ENCODE measurements around the gene ASMTL. TPM values are rescaled to one million over a fixed set of nuclear protein-coding genes. Genes with fewer than 3 reads are reported as not detected.

ASMTL gene, protein sequence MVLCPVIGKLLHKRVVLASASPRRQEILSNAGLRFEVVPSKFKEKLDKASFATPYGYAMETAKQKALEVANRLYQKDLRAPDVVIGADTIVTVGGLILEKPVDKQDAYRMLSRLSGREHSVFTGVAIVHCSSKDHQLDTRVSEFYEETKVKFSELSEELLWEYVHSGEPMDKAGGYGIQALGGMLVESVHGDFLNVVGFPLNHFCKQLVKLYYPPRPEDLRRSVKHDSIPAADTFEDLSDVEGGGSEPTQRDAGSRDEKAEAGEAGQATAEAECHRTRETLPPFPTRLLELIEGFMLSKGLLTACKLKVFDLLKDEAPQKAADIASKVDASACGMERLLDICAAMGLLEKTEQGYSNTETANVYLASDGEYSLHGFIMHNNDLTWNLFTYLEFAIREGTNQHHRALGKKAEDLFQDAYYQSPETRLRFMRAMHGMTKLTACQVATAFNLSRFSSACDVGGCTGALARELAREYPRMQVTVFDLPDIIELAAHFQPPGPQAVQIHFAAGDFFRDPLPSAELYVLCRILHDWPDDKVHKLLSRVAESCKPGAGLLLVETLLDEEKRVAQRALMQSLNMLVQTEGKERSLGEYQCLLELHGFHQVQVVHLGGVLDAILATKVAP
- 3.4 and 5.3 TPM in 2 replicates for total RNA-seq

DNA sequence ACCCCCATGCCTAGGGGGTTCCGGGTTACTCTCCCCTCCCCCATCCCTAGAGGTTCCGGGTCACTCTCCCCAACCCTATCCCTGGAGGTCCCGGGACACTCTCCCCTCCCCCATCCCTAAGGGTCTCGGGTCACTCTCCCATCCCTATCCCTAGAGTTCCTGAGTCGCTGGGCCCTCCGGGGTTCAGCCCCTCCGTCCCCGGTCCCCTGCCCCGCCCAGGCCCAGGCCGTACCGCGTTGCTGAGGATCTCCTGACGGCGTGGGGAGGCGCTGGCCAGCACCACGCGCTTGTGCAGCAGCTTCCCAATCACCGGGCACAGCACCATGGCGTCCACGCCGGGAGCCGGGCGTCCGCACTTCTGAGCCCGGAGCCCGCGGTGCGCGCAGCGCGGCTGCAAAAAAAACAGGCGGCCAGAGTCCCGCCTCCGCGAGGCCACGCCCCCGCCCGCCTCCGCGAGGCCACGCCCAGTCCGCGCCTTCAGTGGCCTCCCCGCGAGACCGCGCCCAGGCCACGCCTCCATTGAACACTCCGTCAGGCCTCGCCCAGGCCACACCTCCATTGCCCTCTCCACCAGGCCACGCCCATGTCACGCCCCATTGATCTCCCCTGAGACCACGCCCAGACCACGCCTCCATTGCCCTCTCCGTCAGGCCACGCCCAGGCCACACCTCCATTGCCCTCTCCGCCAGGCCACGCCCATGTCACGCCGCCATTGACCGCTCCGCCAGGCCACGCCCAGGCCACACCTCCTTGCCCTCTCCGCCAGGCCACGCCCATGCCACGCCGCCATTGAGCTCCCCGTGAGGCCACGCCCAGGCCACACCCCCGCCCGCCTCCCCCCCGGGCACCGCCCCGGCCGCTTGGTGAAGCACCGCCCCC, at the start of gene ASMTL:
ASMTL (minus strand) TSS at position 394 of the 879 bp plus-strand sequence; CDS start at position 325, 69 bp downstream.

DNA sequence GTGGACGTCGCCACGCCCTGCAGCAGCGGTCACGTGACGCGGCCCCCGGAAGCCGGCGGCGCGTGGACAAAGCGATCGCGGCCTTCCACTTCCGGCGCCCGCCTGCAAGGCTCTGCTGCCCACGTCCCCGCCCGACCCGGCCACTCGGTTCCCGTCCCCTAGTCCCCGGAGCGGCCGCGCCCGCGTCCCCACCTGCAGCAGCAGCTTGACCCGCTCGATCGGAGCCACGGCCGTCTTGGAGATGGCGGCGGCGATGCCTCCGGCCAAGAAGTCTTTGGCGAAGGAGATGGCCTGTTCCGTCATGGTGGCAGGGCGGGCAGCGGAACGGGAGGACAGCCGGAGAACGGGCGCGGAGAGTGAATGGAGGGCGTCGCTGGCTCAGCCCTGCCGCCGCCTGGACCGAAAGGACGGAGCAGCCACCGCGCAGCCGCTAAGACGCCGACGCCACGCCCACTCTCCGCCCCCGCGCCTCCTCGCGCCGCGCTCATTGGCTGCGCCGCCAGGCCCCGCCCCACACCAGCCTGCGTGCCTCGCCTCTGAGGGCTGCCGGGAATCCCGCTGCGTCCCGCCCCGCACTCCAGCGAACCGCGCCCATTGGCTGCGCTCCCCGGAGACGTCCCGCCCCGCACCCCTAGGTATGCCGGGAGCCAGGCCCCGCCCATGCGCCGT, 60.9 kb downstream of the ASMTL start, which contains the start of gene SLC25A6:
SLC25A6 (minus strand) TSS at position 407 of the 669 bp plus-strand sequence; CDS start at position 303, 104 bp downstream.

Other genes with a start within 250 kb of the ASMTL start
- not detected in 2 replicates for gene CRLF2, start 240.3 kb downstream of the ASMTL start, total RNA-seq
- not detected in 2 replicates for gene CSF2RA, start 184.1 kb downstream of the ASMTL start, total RNA-seq
- not detected in 2 replicates for gene IL3RA, start 116.1 kb downstream of the ASMTL start, total RNA-seq
- 207 and 255 TPM in 2 replicates for gene SLC25A6, start 60.8 kb downstream of the ASMTL start, total RNA-seq
- gene P2RY8, start 84.3 kb upstream of the ASMTL start, total RNA-seq: not detected in 2 replicates
- 19.6 and 28.2 TPM in 2 replicates for gene AKAP17A, start 138.7 kb upstream of the ASMTL start, total RNA-seq
- gene ASMT, start 162.2 kb upstream of the ASMTL start, total RNA-seq: 1.7 TPM in 1 of 2 replicates, not detected in the other

Data from tracheal epithelial cell (primary cell).